Measurements from ENCODE around the gene USP13.

USP13 gene

GRCh38 chr3:179658606-179659005 is 5.8 kb downstream of the USP13 start:
- H2BK120ac ChIP-seq (ENCODE audit: low read depth, low read length): no peak overlapping the region
- no peak overlapping the region for H4K91ac ChIP-seq (ENCODE audit: low read length)
- DNase-seq: no peak
- H3K27me3 ChIP-seq (ENCODE audit: control insufficient read depth in 1 of 2, insufficient read depth in 1 of 2, low read length in 2 of 2): no peaks in the 10 kb centered on the region
- H3K9me3 ChIP-seq (ENCODE audit: control insufficient read depth, low read length): no peaks in the 10 kb centered on the region
- peaks cover 9% of the 10 kb centered on the region for H3K79me1 ChIP-seq (replicated peaks; ENCODE audit: low read length, poor library complexity, severe bottlenecking)
- no peak overlapping the region for H2BK5ac ChIP-seq (ENCODE audit: low read depth, low read length, poor library complexity, severe bottlenecking)
- H2BK12ac ChIP-seq (ENCODE audit: low read length in 2 of 2): no peak overlapping the region
- peak overlapping the region in 1 of 2 experiments; percentile 37 for H3K4ac ChIP-seq (ENCODE audit: low read depth in 1 of 2, low read length in 2 of 2)
- peak overlapping the region; percentile 35 for H2AK5ac ChIP-seq (ENCODE audit: low read length, severe bottlenecking)
- no peak overlapping the region for H2BK15ac ChIP-seq (ENCODE audit: low read depth, poor library complexity, severe bottlenecking)
- peaks cover 7% of the 10 kb centered on the region for H3K4me1 ChIP-seq (ENCODE audit: control insufficient read depth, insufficient read depth, low read depth, low read length)
- no peak overlapping the region for H3K14ac ChIP-seq (ENCODE audit: low read length in 2 of 2)
- H3K36me3 ChIP-seq (ENCODE audit: control insufficient read depth in 1 of 2, insufficient read depth in 2 of 2, low read depth in 1 of 2, low read length in 2 of 2): peaks cover 0 to 3% of the 10 kb centered on the region in 2 experiments
- H4K8ac ChIP-seq (ENCODE audit: low read length): peak overlapping the region; percentile 37
- H3K23ac ChIP-seq (ENCODE audit: low read length in 2 of 2): no peak overlapping the region
- WGBS: 100% methylated on average over 1 of the region's 2 CpGs
- H3K4me3 ChIP-seq (ENCODE audit: insufficient read depth in 1 of 2, low read depth in 1 of 2, low read length in 2 of 2): no peak overlapping the region
- H3K18ac ChIP-seq (ENCODE audit: low read depth in 1 of 2, low read length in 2 of 2): peak overlapping the region in 1 of 2 experiments; percentile 24
- H3K9ac ChIP-seq (ENCODE audit: low read length): no peak overlapping the region
- H3K27ac ChIP-seq (ENCODE audit: low read length, poor library complexity, severe bottlenecking): no peak overlapping the region
- no peak overlapping the region for H3K4me2 ChIP-seq (ENCODE audit: low read length, poor library complexity, severe bottlenecking)
- H2AFZ ChIP-seq (ENCODE audit: low read depth, low read length): no peak overlapping the region

- Histone ChIP-seq H3K27ac (ENCODE audit: low read length, poor library complexity, severe bottlenecking) (no peak overlapping the region), H3K9me3 (ENCODE audit: control insufficient read depth, low read length) (no peaks in the 10 kb centered on the region), H3K4me1 (ENCODE audit: control insufficient read depth, insufficient read depth, low read depth, low read length) (peaks cover 7% of the 10 kb centered on the region), H3K36me3 (ENCODE audit: control insufficient read depth in 1 of 2, insufficient read depth in 2 of 2, low read depth in 1 of 2, low read length in 2 of 2) (peaks cover 0 to 3% of the 10 kb centered on the region in 2 experiments), H3K14ac (ENCODE audit: low read length in 2 of 2) (no peak overlapping the region), H3K4me2 (ENCODE audit: low read length, poor library complexity, severe bottlenecking) (no peak overlapping the region), H3K23ac (ENCODE audit: low read length in 2 of 2) (no peak overlapping the region), H2BK120ac (ENCODE audit: low read depth, low read length) (no peak overlapping the region), H4K91ac (ENCODE audit: low read length) (no peak overlapping the region), H4K8ac (ENCODE audit: low read length) (no peak overlapping the region), H3K27me3 (ENCODE audit: control insufficient read depth in 1 of 2, insufficient read depth in 1 of 2, low read length in 2 of 2) (no peaks in the 10 kb centered on the region), H2AK5ac (ENCODE audit: low read length, severe bottlenecking) (no peak overlapping the region), H2AFZ (ENCODE audit: low read depth, low read length) (no peak overlapping the region), H3K79me1 (replicated peaks; ENCODE audit: low read length, poor library complexity, severe bottlenecking) (peaks cover 9% of the 10 kb centered on the region), H3K4me3 (ENCODE audit: insufficient read depth in 1 of 2, low read depth in 1 of 2, low read length in 2 of 2) (no peak overlapping the region), H3K18ac (ENCODE audit: low read depth in 1 of 2, low read length in 2 of 2) (no peak overlapping the region), H3K9ac (ENCODE audit: low read length) (no peak overlapping the region), H2BK12ac (ENCODE audit: low read length in 2 of 2) (no peak overlapping the region), H2BK15ac (ENCODE audit: low read depth, poor library complexity, severe bottlenecking) (no peak overlapping the region), H2BK5ac (ENCODE audit: low read depth, low read length, poor library complexity, severe bottlenecking) (no peak overlapping the region), H3K4ac (ENCODE audit: low read depth in 1 of 2, low read length in 2 of 2) (no peak overlapping the region)
- 80% methylated on average over 1 of the region's 3 CpGs for WGBS
- DNase-seq: no peak
Measured at GRCh38 chr3:179660872-179661271, 8.0 kb downstream of the USP13 start.

GRCh38 chr3:179661777-179662176 is 8.9 kb downstream of the USP13 start:
- H2AK5ac ChIP-seq (ENCODE audit: low read length, severe bottlenecking): no peak overlapping the region
- peaks cover 10% of the 10 kb centered on the region for H3K4me1 ChIP-seq (ENCODE audit: control insufficient read depth, insufficient read depth, low read depth, low read length)
- H3K79me1 ChIP-seq (replicated peaks; ENCODE audit: low read length, poor library complexity, severe bottlenecking): peaks cover 9% of the 10 kb centered on the region
- no peak for DNase-seq
- no peaks in the 10 kb centered on the region for H3K9me3 ChIP-seq (ENCODE audit: control insufficient read depth, low read length)
- no peak overlapping the region for H3K4me3 ChIP-seq (ENCODE audit: insufficient read depth in 1 of 2, low read depth in 1 of 2, low read length in 2 of 2)
- no peak overlapping the region for H4K91ac ChIP-seq (ENCODE audit: low read length)
- no peak overlapping the region for H2BK120ac ChIP-seq (ENCODE audit: low read depth, low read length)
- no peak overlapping the region for H2BK5ac ChIP-seq (ENCODE audit: low read depth, low read length, poor library complexity, severe bottlenecking)
- H3K18ac ChIP-seq (ENCODE audit: low read depth in 1 of 2, low read length in 2 of 2): no peak overlapping the region
- H3K36me3 ChIP-seq (ENCODE audit: control insufficient read depth in 1 of 2, insufficient read depth in 2 of 2, low read depth in 1 of 2, low read length in 2 of 2): no peaks in the 10 kb centered on the region
- no peak overlapping the region for H3K4ac ChIP-seq (ENCODE audit: low read depth in 1 of 2, low read length in 2 of 2)
- no peak overlapping the region for H4K8ac ChIP-seq (ENCODE audit: low read length)
- no peak overlapping the region for H3K4me2 ChIP-seq (ENCODE audit: low read length, poor library complexity, severe bottlenecking)
- WGBS: 97% methylated on average over 4 of the region's 4 CpGs
- H3K27me3 ChIP-seq (ENCODE audit: control insufficient read depth in 1 of 2, insufficient read depth in 1 of 2, low read length in 2 of 2): no peaks in the 10 kb centered on the region
- no peak overlapping the region for H2BK15ac ChIP-seq (ENCODE audit: low read depth, poor library complexity, severe bottlenecking)
- H3K9ac ChIP-seq (ENCODE audit: low read length): no peak overlapping the region
- no peak overlapping the region for H3K27ac ChIP-seq (ENCODE audit: low read length, poor library complexity, severe bottlenecking)
- no peak overlapping the region for H3K14ac ChIP-seq (ENCODE audit: low read length in 2 of 2)
- H2AFZ ChIP-seq (ENCODE audit: low read depth, low read length): no peak overlapping the region
- H3K23ac ChIP-seq (ENCODE audit: low read length in 2 of 2): no peak overlapping the region
- no peak overlapping the region for H2BK12ac ChIP-seq (ENCODE audit: low read length in 2 of 2)

- H4K8ac ChIP-seq (ENCODE audit: low read length): no peak overlapping the region
- H3K18ac ChIP-seq (ENCODE audit: low read depth in 1 of 2, low read length in 2 of 2): no peak overlapping the region
- H3K4me1 ChIP-seq (ENCODE audit: control insufficient read depth, insufficient read depth, low read depth, low read length): peaks cover 10% of the 10 kb centered on the region
- H3K27me3 ChIP-seq (ENCODE audit: control insufficient read depth in 1 of 2, insufficient read depth in 1 of 2, low read length in 2 of 2): no peaks in the 10 kb centered on the region
- no peaks in the 10 kb centered on the region for H3K9me3 ChIP-seq (ENCODE audit: control insufficient read depth, low read length)
- no peak overlapping the region for H2BK15ac ChIP-seq (ENCODE audit: low read depth, poor library complexity, severe bottlenecking)
- no peak overlapping the region for H2BK12ac ChIP-seq (ENCODE audit: low read length in 2 of 2)
- no peak overlapping the region for H3K14ac ChIP-seq (ENCODE audit: low read length in 2 of 2)
- H3K27ac ChIP-seq (ENCODE audit: low read length, poor library complexity, severe bottlenecking): no peak overlapping the region
- H3K9ac ChIP-seq (ENCODE audit: low read length): no peak overlapping the region
- H2AK5ac ChIP-seq (ENCODE audit: low read length, severe bottlenecking): no peak overlapping the region
- H3K4me3 ChIP-seq (ENCODE audit: insufficient read depth in 1 of 2, low read depth in 1 of 2, low read length in 2 of 2): no peak overlapping the region
- H2BK5ac ChIP-seq (ENCODE audit: low read depth, low read length, poor library complexity, severe bottlenecking): no peak overlapping the region
- H3K4ac ChIP-seq (ENCODE audit: low read depth in 1 of 2, low read length in 2 of 2): no peak overlapping the region
- no peak for DNase-seq
- no peak overlapping the region for H4K91ac ChIP-seq (ENCODE audit: low read length)
- 100% methylated on average over 1 of the region's 1 CpG for WGBS
- H3K4me2 ChIP-seq (ENCODE audit: low read length, poor library complexity, severe bottlenecking): no peak overlapping the region
- peaks cover 11% of the 10 kb centered on the region for H3K79me1 ChIP-seq (replicated peaks; ENCODE audit: low read length, poor library complexity, severe bottlenecking)
- H2BK120ac ChIP-seq (ENCODE audit: low read depth, low read length): no peak overlapping the region
- no peak overlapping the region for H3K23ac ChIP-seq (ENCODE audit: low read length in 2 of 2)
- H3K36me3 ChIP-seq (ENCODE audit: control insufficient read depth in 1 of 2, insufficient read depth in 2 of 2, low read depth in 1 of 2, low read length in 2 of 2): no peaks in the 10 kb centered on the region
- no peak overlapping the region for H2AFZ ChIP-seq (ENCODE audit: low read depth, low read length)
Measured at GRCh38 chr3:179663093-179663492, 10.3 kb downstream of the USP13 start.

Data from mesenchymal stem cell (in vitro differentiated cells and primary cell).